HG02840 (cell line): ENCODE results near the gene ORC5.
"Not testable (repeated sequence)": the region's sequence is repeated elsewhere in the genome, so short reads cannot be mapped to it uniquely, and the experiment has no call there.

Source experiments
- ATAC-seq: cut with Tn5 transposase; IDR thresholded peaks from one replicate; pipeline ENCODE4 v1.9.1; 2021; ENCODE audit warnings: mild to moderate bottlenecking, moderate library complexity, moderate number of reproducible peaks; ENCODE audit not compliant: unreplicated experiment, low FRiP score

Gene ORC5

GRCh38 chr7:104196161-104196560 is 11.7 kb downstream of the ORC5 start:
- ATAC-seq, result no peak

GRCh38 chr7:104192434-104192833 is 15.4 kb downstream of the ORC5 start:
- no peak for ATAC-seq

DNA sequence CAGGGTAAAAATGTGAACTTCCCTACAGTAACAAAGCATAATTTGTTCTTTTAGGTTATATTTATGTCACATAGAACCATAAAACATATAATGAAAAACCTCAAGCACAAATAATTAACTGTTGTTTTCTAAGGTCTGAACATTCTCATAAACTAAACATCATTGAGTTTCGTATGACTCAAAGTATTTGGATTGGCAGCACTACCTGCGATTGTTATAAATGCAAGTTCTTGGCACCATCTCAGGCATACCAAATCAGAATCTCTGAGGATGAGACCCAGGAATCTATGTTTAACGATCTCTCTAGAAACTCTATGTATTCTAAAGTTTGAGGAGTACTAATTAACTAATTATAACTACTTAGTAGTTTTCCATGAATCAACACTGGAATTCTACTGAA is 22.5 kb downstream of the ORC5 start:
- ATAC-seq, result no peak

DNA sequence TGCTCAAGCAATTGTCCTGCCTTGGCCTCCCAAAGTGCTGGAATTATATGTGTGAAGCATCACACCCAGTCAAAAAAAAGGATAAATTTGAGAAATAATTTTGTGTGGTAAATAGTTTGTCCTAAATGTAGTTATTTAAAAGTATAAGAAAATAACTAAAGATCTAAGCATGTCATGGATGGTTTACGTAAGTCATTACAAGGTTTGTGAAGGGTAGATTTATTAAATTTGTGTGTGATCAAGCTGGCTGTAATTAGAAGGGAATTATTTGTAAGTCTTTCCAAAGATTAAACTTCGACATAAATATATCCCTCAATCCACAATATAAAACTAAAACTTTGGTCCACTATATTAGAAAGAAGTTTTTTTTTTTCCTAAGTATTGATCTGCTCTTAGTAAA is 28.6 kb downstream of the ORC5 start:
- ATAC-seq, result no peak

- not testable (repeated sequence) for ATAC-seq
Measured at GRCh38 chr7:104177565-104178083, 30.2 kb downstream of the ORC5 start.

DNA sequence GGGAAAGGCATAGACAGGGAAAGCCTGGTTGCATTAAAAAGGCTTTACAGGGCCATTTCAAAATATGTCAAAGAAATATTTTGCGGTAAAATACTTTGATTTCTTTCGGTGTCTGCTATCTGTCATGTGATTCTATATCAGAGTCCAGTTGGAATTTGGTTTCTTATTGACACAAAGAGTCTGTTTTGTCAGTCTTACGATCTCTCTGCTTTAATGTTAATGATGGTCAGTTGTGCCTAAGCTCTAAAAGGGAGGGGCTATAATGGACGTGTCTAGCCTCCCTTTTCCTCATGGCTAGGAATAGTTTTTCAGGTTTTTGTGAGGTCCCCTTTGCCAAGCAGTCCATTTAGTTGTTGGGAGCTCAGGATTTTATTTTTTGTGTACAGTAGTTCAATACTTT is 31.5 kb downstream of the ORC5 start:
- no peak for ATAC-seq

DNA sequence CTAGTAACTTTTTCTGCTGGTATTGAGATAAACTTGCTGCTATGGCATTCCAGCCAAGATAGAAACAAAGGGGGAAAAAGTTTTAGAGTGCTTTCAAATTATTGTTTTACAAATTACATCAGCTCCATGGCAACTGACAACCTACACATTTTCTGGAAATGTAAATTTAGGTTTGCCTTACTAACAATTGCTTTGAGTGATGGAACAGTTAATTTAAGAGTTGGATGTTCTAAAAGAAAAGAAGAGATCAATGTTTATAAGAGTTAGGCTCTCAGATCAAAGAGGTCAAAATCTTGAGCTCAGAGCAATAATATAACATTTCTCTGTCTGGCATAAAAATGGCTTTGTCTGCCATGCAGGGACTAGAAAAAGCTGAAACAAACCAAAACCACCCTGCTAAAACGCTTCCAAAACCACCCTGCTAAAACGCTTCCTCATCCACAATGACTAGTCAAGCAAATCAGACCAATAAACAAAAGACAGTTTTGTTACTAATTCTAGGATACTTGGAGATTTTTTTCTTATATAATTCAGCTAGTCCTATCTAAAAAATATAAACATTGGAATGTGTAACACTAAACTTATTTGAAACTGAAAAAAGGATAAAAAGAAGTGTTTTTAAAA is 32.3 kb downstream of the ORC5 start:
- ATAC-seq, result no peak

DNA sequence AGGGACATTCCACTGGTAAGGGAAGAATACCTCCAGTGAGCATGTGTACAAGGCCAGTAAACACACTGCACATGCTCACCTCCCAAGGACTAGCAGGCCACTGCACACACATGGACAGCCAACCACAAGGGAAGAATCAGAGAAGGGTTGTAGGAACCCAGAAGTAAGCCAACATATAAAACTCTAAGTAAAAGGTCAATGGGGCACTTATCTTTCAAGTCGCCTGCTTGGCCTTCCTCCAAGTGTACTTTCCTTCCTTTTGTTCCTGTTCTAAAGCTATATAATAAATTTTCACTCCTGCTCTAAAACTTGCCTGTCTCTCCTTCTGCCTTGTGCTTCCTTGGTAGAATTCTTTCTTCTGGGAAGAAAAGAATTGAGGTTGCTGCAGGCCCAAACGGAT is 33.0 kb downstream of the ORC5 start:
- no peak for ATAC-seq

DNA sequence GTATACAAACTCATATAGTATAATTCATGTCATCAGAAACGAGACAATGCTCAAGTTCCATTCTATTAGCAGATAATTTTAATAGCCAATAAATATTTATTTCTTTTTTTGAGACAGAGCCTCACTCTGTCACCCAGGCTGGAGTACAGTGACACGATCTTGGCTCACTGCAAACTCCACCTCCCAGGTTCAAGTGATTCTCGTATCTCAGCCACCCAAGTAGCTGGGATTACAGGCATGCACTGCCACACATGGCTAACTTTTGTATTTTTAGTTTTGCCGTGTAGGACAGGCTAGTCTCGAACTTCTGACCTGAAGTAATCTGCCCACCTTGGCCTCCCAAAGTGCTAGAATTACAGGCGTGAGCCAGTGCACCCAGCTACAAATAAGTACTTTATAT is 45.7 kb downstream of the ORC5 start:
- ATAC-seq, result no peak

GRCh38 chr7:104161244-104161643 is 46.6 kb downstream of the ORC5 start:
- no peak for ATAC-seq

GRCh38 chr7:104160375-104160774 is 47.4 kb downstream of the ORC5 start:
- no peak for ATAC-seq

DNA sequence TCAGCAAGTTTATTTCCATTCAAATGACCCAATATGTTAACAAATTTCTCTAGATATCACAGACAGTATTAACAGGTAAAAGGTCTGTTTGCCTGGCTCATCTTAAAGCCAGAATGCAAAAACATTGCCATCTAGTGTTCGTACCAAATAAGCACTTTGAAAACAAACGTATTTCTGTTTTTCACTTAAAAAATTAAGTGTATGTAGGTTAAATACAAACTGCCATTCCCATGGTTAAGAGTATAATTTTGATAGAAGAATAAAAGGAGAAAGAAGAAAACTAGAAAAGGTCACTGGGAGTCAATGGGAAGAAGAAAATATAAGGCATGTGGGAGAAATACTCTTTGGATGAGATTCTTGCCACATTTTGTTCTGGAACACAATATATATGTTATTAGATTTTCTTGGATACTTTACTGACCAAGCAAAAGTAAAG is 51.0 kb downstream of the ORC5 start:
- ATAC-seq, result no peak

- no peak for ATAC-seq
Measured at GRCh38 chr7:104153287-104153686, 54.5 kb downstream of the ORC5 start.

GRCh38 chr7:104152468-104152867 is 55.3 kb downstream of the ORC5 start:
- no peak for ATAC-seq

DNA sequence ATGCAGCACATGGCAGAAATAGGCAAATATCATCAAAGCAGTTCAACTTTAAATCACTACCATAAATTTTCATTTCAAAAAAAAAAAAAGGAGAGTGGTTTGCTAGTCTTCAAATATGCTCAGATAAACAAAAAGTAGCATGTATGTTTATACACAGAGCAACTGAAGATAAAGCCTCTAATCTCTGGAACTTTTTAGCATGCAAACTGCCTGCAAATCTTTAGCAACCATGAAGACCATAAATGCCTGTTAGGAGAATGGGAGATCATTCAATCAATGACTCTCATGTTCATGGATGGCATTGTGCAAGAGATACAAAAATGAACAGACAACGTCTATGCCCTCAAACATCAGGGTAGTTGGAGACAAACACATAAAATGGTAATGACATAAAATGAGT is 57.3 kb downstream of the ORC5 start:
- ATAC-seq, result no peak

DNA sequence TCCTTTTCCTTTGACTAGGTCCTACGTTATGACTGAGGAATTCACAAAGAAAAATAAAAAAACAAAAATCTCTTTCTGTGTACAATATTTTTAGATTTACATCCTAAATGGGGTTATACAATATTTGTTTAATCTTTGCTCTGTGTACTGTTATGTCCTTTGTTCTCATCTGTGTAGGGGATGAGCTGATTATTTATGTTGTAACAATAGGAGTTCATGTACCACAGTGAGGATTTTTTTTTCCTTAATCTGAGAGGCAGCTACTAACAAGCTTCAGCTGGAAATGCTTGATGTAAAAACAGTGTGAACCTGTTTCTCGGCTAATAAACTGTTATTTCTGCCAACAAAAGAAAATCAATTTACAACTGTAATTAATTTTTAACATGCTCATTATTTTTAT is 58.0 kb downstream of the ORC5 start:
- ATAC-seq, result no peak

- no peak for ATAC-seq
Measured at GRCh38 chr7:104142147-104142546, 65.7 kb downstream of the ORC5 start.

- ATAC-seq, result no peak
Measured at GRCh38 chr7:104137971-104138370, 69.8 kb downstream of the ORC5 start.

GRCh38 chr7:104137511-104137910 is 70.3 kb downstream of the ORC5 start:
- ATAC-seq, result no peak

GRCh38 chr7:104136981-104137380 is 70.8 kb downstream of the ORC5 start:
- ATAC-seq, result no peak

- no peak for ATAC-seq
Measured at GRCh38 chr7:104136561-104136960, 71.3 kb downstream of the ORC5 start.

DNA sequence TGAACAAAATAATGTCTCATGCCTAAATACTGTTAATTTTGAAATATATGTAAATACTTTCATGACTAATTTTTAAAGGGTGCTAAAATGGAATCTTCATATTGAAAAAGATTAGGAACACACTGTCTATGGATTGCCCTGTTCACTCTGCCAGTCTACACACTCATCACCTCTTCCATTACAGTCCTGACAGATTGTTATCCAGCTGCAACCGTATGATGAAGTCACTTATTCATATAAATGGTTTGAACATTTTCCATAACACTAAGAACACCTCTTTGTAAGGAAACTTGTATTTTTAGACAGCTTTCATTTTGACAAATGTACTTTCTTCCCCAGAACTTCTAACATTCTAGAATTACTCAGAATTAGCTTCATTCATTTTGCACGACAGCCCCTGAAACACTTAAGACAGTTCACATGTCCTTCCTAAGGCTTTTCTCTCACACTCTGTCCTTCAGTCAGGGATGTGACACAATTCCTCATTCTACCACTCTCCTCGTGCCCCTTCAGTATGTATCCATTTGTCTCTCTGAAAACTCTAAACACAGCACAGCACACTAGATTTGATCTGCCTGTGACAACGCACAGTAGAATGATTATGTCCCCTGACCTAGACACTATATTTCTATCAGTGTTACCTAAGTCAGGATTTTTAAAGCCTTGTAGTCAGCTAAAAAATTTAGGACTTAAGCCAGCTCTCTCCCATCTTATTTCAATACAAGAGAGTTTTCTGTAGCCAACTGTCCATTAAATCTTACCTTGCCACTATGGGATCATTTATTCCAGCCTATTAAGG is 71.9 kb downstream of the ORC5 start:
- no peak for ATAC-seq
